Measurements from ENCODE around the gene RFX7.

GRCh38 chr15:56077081-56077480 is 166.6 kb downstream of the RFX7 start:
- TF ChIP-seq EZH2 (IDR thresholded peaks at IDR 0.05; ENCODE audit: borderline replicate concordance, low read depth, low read length, poor library complexity, severe bottlenecking): no peak
- TF ChIP-seq CTCF (conservative IDR thresholded peaks at IDR 0.05; ENCODE audit: low read depth, low read length): no peak
